Measurements from ENCODE around the gene ATP1B4.

Gene ATP1B4

DNA sequence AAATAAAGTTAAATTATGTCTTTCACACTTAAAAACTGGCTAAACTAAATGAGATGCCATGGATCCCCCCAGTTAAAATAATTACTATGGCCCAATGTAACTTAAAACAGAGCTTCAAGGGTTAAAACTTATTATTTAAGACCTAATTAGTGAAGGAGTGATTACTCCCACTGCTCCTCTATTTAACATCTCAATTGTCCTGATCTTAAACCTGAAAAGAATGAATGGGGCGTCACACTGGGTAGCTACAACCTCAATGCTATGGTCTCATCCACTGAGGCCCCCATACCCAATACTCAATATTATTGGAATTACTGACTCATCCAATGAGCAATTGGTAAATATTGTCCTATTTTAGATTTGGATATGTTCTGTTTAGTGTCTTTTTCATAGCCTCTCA lies 29.5 kb upstream of the ATP1B4 start:
- H3K27me3 ChIP-seq (ENCODE audit: control insufficient read depth, low read length): no peaks in the 10 kb centered on the region
- no peak for TF ChIP-seq EZH2phosphoT487 (IDR thresholded peaks at IDR 0.05; ENCODE audit: borderline replicate concordance, low read length)
- TF ChIP-seq, protein P1, sequence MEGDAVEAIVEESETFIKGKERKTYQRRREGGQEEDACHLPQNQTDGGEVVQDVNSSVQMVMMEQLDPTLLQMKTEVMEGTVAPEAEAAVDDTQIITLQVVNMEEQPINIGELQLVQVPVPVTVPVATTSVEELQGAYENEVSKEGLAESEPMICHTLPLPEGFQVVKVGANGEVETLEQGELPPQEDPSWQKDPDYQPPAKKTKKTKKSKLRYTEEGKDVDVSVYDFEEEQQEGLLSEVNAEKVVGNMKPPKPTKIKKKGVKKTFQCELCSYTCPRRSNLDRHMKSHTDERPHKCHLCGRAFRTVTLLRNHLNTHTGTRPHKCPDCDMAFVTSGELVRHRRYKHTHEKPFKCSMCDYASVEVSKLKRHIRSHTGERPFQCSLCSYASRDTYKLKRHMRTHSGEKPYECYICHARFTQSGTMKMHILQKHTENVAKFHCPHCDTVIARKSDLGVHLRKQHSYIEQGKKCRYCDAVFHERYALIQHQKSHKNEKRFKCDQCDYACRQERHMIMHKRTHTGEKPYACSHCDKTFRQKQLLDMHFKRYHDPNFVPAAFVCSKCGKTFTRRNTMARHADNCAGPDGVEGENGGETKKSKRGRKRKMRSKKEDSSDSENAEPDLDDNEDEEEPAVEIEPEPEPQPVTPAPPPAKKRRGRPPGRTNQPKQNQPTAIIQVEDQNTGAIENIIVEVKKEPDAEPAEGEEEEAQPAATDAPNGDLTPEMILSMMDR (IDR thresholded peaks at IDR 0.05; ENCODE audit: low read depth, low read length, poor library complexity, severe bottlenecking): no peak
- no peaks in the 10 kb centered on the region for H3K4me1 ChIP-seq (ENCODE audit: control insufficient read depth, low read length)

GRCh38 chrX:120334151-120334550 lies 27.7 kb upstream of the ATP1B4 start:
- Histone ChIP-seq H3F3A (ENCODE audit: control insufficient read depth, insufficient read depth) (no peaks in the 10 kb centered on the region), H3K27me3 (ENCODE audit: control insufficient read depth, low read length) (no peaks in the 10 kb centered on the region), H3K4me2 (ENCODE audit: low read length) (no peak overlapping the region), H3K9me2 (replicated peaks; ENCODE audit: control insufficient read depth, low read length) (no peaks in the 10 kb centered on the region), H3K27ac (ENCODE audit: low read depth, low read length) (no peak overlapping the region), H3K4me3 (ENCODE audit: low read length) (no peak overlapping the region), H3K9me3 (ENCODE audit: control insufficient read depth, insufficient read depth, low read length) (no peaks in the 10 kb centered on the region), H3K79me2 (ENCODE audit: control insufficient read depth, low read length) (no peaks in the 10 kb centered on the region), H3K36me3 (ENCODE audit: control insufficient read depth, low read length) (no peaks in the 10 kb centered on the region), H4K20me1 (ENCODE audit: control insufficient read depth, insufficient read depth, low read depth, low read length) (no peaks in the 10 kb centered on the region), H3K4me1 (ENCODE audit: control insufficient read depth, low read length) (no peaks in the 10 kb centered on the region)
- TF ChIP-seq EZH2phosphoT487 (IDR thresholded peaks at IDR 0.05; ENCODE audit: borderline replicate concordance, low read length): no peak
- TF ChIP-seq, protein P1 (IDR thresholded peaks at IDR 0.05; ENCODE audit: low read depth, low read length, poor library complexity, severe bottlenecking): no peak

More for the DNA sequence above, 29.5 kb upstream of the ATP1B4 start:
- H3K9me3 ChIP-seq (ENCODE audit: control insufficient read depth, insufficient read depth, low read length): no peaks in the 10 kb centered on the region
- H3K4me2 ChIP-seq (ENCODE audit: low read length): no peak overlapping the region
- H3K4me3 ChIP-seq (ENCODE audit: low read length): no peak overlapping the region
- no peaks in the 10 kb centered on the region for H4K20me1 ChIP-seq (ENCODE audit: control insufficient read depth, insufficient read depth, low read depth, low read length)
- H3K27ac ChIP-seq (ENCODE audit: low read depth, low read length): no peak overlapping the region
- no peaks in the 10 kb centered on the region for H3F3A ChIP-seq (ENCODE audit: control insufficient read depth, insufficient read depth)
- no peaks in the 10 kb centered on the region for H3K36me3 ChIP-seq (ENCODE audit: control insufficient read depth, low read length)
- H3K9me2 ChIP-seq (replicated peaks; ENCODE audit: control insufficient read depth, low read length): no peaks in the 10 kb centered on the region
- H3K79me2 ChIP-seq (ENCODE audit: control insufficient read depth, low read length): no peaks in the 10 kb centered on the region

GRCh38 chrX:120334603-120335002 lies 27.3 kb upstream of the ATP1B4 start:
- Histone ChIP-seq H3K79me2 (ENCODE audit: control insufficient read depth, low read length) (no peaks in the 10 kb centered on the region), H3K9me3 (ENCODE audit: control insufficient read depth, insufficient read depth, low read length) (no peaks in the 10 kb centered on the region), H4K20me1 (ENCODE audit: control insufficient read depth, insufficient read depth, low read depth, low read length) (no peaks in the 10 kb centered on the region), H3K4me2 (ENCODE audit: low read length) (no peak overlapping the region), H3K27ac (ENCODE audit: low read depth, low read length) (no peak overlapping the region), H3K4me1 (ENCODE audit: control insufficient read depth, low read length) (no peaks in the 10 kb centered on the region), H3K27me3 (ENCODE audit: control insufficient read depth, low read length) (no peaks in the 10 kb centered on the region), H3K36me3 (ENCODE audit: control insufficient read depth, low read length) (no peaks in the 10 kb centered on the region), H3K4me3 (ENCODE audit: low read length) (no peak overlapping the region), H3K9me2 (replicated peaks; ENCODE audit: control insufficient read depth, low read length) (no peaks in the 10 kb centered on the region), H3F3A (ENCODE audit: control insufficient read depth, insufficient read depth) (no peaks in the 10 kb centered on the region)
- TF ChIP-seq EZH2phosphoT487 (IDR thresholded peaks at IDR 0.05; ENCODE audit: borderline replicate concordance, low read length): no peak
- TF ChIP-seq, protein P1 (IDR thresholded peaks at IDR 0.05; ENCODE audit: low read depth, low read length, poor library complexity, severe bottlenecking): no peak

- H3K79me2 ChIP-seq (ENCODE audit: control insufficient read depth, low read length): no peaks in the 10 kb centered on the region
- H3K27ac ChIP-seq (ENCODE audit: low read depth, low read length): no peak overlapping the region
- H4K20me1 ChIP-seq (ENCODE audit: control insufficient read depth, insufficient read depth, low read depth, low read length): no peaks in the 10 kb centered on the region
- H3K36me3 ChIP-seq (ENCODE audit: control insufficient read depth, low read length): no peaks in the 10 kb centered on the region
- no peaks in the 10 kb centered on the region for H3K9me3 ChIP-seq (ENCODE audit: control insufficient read depth, insufficient read depth, low read length)
- TF ChIP-seq, protein P1 (IDR thresholded peaks at IDR 0.05; ENCODE audit: low read depth, low read length, poor library complexity, severe bottlenecking): no peak
- TF ChIP-seq EZH2phosphoT487 (IDR thresholded peaks at IDR 0.05; ENCODE audit: borderline replicate concordance, low read length): no peak
- H3K9me2 ChIP-seq (replicated peaks; ENCODE audit: control insufficient read depth, low read length): no peaks in the 10 kb centered on the region
- no peaks in the 10 kb centered on the region for H3K27me3 ChIP-seq (ENCODE audit: control insufficient read depth, low read length)
- H3K4me2 ChIP-seq (ENCODE audit: low read length): no peak overlapping the region
- no peaks in the 10 kb centered on the region for H3F3A ChIP-seq (ENCODE audit: control insufficient read depth, insufficient read depth)
- no peaks in the 10 kb centered on the region for H3K4me1 ChIP-seq (ENCODE audit: control insufficient read depth, low read length)
- H3K4me3 ChIP-seq (ENCODE audit: low read length): no peak overlapping the region
Observed at GRCh38 chrX:120335289-120335688, 26.6 kb upstream of the ATP1B4 start.

Data from DOHH2 (cell line).